GM23338 (cell line): ENCODE results near the gene KRTCAP2. TPM values are rescaled to one million over a fixed set of nuclear protein-coding genes. Genes with fewer than 3 reads are reported as not detected.

Experiments used
- ATAC-seq: fragments of 200-7000 bp; cut with Tn5 transposase; 3 replicates; pipeline ENCODE4 v1.9.1; 2020
- DNase-seq: peaks from one replicate; pipeline ENCODE4 v3.0.0-alpha.2; 2015; ENCODE audit warnings: low spot score
- H2AFZ ChIP-seq: fragments of 200-600 bp; sonication (generic); 2 replicates; pipeline ENCODE4 v1.8.0; 2016; ENCODE audit warnings: antibody characterized with exemption, mild to moderate bottlenecking, moderate library complexity
- H3F3A ChIP-seq: fragments of 200-600 bp; sonication (generic); replicated peaks from 2 replicates; pipeline ENCODE4 v1.8.0; 2017; ENCODE audit warnings: antibody characterized with exemption, mixed run types, low read depth
- H3K27ac ChIP-seq: fragments of 200-600 bp; sonication (generic); 2 replicates; pipeline ENCODE4 v1.6.1; 2016; ENCODE audit warnings: low read depth
- H3K27me3 ChIP-seq: fragments of 200-600 bp; sonication (generic); 2 replicates; pipeline ENCODE4 v1.8.0; 2016; ENCODE audit warnings: mild to moderate bottlenecking, mixed run types, moderate library complexity; ENCODE audit not compliant: insufficient read depth
- H3K36me3 ChIP-seq: fragments of 200-600 bp; sonication (generic); 2 replicates; pipeline ENCODE4 v1.8.0; 2016; ENCODE audit warnings: mild to moderate bottlenecking; ENCODE audit not compliant: insufficient read depth
- H3K4me1 ChIP-seq: fragments of 200-600 bp; sonication (generic); 2 replicates; pipeline ENCODE4 v1.8.0; 2016; ENCODE audit warnings: mild to moderate bottlenecking, moderate library complexity; ENCODE audit not compliant: insufficient read depth
- H3K4me2 ChIP-seq: fragments of 200-600 bp; sonication (generic); 2 replicates; pipeline ENCODE4 v1.7.1; 2017; ENCODE audit warnings: mixed run types
- H3K4me3 ChIP-seq: fragments of 200-600 bp; sonication (generic); 2 replicates; pipeline ENCODE4 v1.6.1; 2016; ENCODE audit warnings: mixed run types
- H3K79me2 ChIP-seq: fragments of 200-600 bp; sonication (generic); replicated peaks from 2 replicates; pipeline ENCODE4 v1.8.0; 2017; ENCODE audit warnings: mild to moderate bottlenecking; ENCODE audit not compliant: insufficient read depth
- H3K9me2 ChIP-seq: fragments of 200-600 bp; sonication (generic); 2 replicates; pipeline ENCODE4 v1.8.0; 2017; ENCODE audit not compliant: insufficient read depth
- H4K20me1 ChIP-seq: fragments of 200-600 bp; sonication (generic); replicated peaks from 2 replicates; pipeline ENCODE4 v1.8.0; 2017; ENCODE audit warnings: mild to moderate bottlenecking; ENCODE audit not compliant: insufficient read depth
- H3K27ac Mint-ChIP-seq: 2 replicates; pipeline ENCODE4 v1.8.0; 2020; ENCODE audit warnings: inconsistent platforms, mild to moderate bottlenecking, moderate library complexity, mixed read lengths
- H3K27me3 Mint-ChIP-seq: 3 replicates; pipeline ENCODE4 v1.8.0; 2022; ENCODE audit warnings: low read depth, mild to moderate bottlenecking, moderate library complexity, mixed read lengths, inconsistent platforms; ENCODE audit not compliant: insufficient read depth, poor library complexity
- H3K36me3 Mint-ChIP-seq: 3 replicates; pipeline ENCODE4 v1.8.0; 2021; ENCODE audit warnings: low read depth, mild to moderate bottlenecking, inconsistent platforms, moderate library complexity, mixed read lengths
- H3K4me1 Mint-ChIP-seq: 3 replicates; pipeline ENCODE4 v1.8.0; 2020; ENCODE audit warnings: mild to moderate bottlenecking, inconsistent platforms, mixed read lengths
- H3K4me3 Mint-ChIP-seq: 3 replicates; pipeline ENCODE4 v1.8.0; 2021; ENCODE audit warnings: moderate library complexity, mild to moderate bottlenecking, inconsistent platforms, mixed read lengths
- H3K9me3 Mint-ChIP-seq: 3 replicates; pipeline ENCODE4 v1.8.0; 2020; ENCODE audit warnings: moderate library complexity, mild to moderate bottlenecking, inconsistent platforms, mixed read lengths
- CREB1 ChIP-seq: fragments of 250-450 bp; sonication (Bioruptor Pico); IDR thresholded peaks from 2 replicates; pipeline ENCODE4 v1.5.0; 2020; ENCODE audit warnings: low read depth, mild to moderate bottlenecking, moderate library complexity
- EZH2 ChIP-seq: fragments of 200-600 bp; sonication (generic); IDR thresholded peaks from one replicate; pipeline ENCODE4 v1.8.0; 2017; ENCODE audit warnings: antibody characterized with exemption, mild to moderate bottlenecking, low read depth; ENCODE audit not compliant: unreplicated experiment
- EZH2phosphoT487 ChIP-seq: fragments of 200-600 bp; sonication (generic); IDR thresholded peaks from one replicate; pipeline ENCODE4 v1.8.1; 2018; ENCODE audit warnings: antibody characterized with exemption; ENCODE audit not compliant: unreplicated experiment
- JUNB ChIP-seq: IDR thresholded peaks from one replicate; pipeline ENCODE4 v1.6.1; 2016; ENCODE audit warnings: antibody characterized with exemption; ENCODE audit not compliant: unreplicated experiment
- NANOG ChIP-seq: IDR thresholded peaks from 2 replicates; pipeline ENCODE4 v1.6.1; 2016; ENCODE audit warnings: antibody characterized with exemption, borderline replicate concordance
- POLR2AphosphoS5 ChIP-seq: IDR thresholded peaks from 2 replicates; pipeline ENCODE4 v1.6.1; 2016; ENCODE audit warnings: antibody characterized with exemption, low read depth
- STAT1 ChIP-seq: IDR thresholded peaks from one replicate; pipeline ENCODE4 v1.6.1; 2016; ENCODE audit warnings: antibody characterized with exemption; ENCODE audit not compliant: unreplicated experiment
- ZNF114 ChIP-seq: fragments of 250-450 bp; sonication (Bioruptor Pico); IDR thresholded peaks from 2 replicates; pipeline ENCODE4 v1.5.0; 2020; ENCODE audit warnings: mild to moderate bottlenecking, moderate library complexity
- ZNF331 ChIP-seq: fragments of 250-450 bp; sonication (Bioruptor Pico); IDR thresholded peaks from 2 replicates; pipeline ENCODE4 v1.5.0; 2020; ENCODE audit warnings: low read depth, mild to moderate bottlenecking, moderate library complexity
- polyA plus RNA-seq: library from polyadenylated mRNA; unstranded; fragments of >200 nt; fragmentation: Nextera tagmentation; extraction: Ambion mirVana; gene quantifications from 2 replicates; pipeline ENCODE4 v1.2.1, GENCODE V29; 2016
- total RNA-seq: library from RNA; depleted of rRNA; stranded (reverse); fragments of >200 nt; shearing (Covaris generic); gene quantifications from 2 replicates; pipeline ENCODE4 v1.2.3, GENCODE V29; 2014
- TF ChIP-seq, protein P1 (sequence below), 2 experiments: fragments of 200-600 bp in 1 of 2; sonication (generic) in 1 of 2; conservative IDR thresholded peaks; 2 replicates each; pipeline versions ENCODE4 v1.5.1 to v1.6.1; 2016 to 2017; ENCODE audit warnings: antibody characterized with exemption in 2 of 2, low read depth in 2 of 2, mild to moderate bottlenecking in 2 of 2, moderate library complexity in 1 of 2
- TF ChIP-seq, protein P2 (sequence below): IDR thresholded peaks from one replicate; pipeline ENCODE4 v1.6.1; 2018; ENCODE audit warnings: antibody characterized with exemption; ENCODE audit not compliant: unreplicated experiment
- TF ChIP-seq, protein P3 (sequence below): fragments of 250-450 bp; sonication (Bioruptor Pico); IDR thresholded peaks from 2 replicates; pipeline ENCODE4 v1.5.0; 2020; ENCODE audit warnings: mild to moderate bottlenecking, moderate library complexity
- TF ChIP-seq, protein P4 (sequence below): IDR thresholded peaks from 2 replicates; pipeline ENCODE4 v1.6.1; 2016; ENCODE audit warnings: antibody characterized with exemption

Gene KRTCAP2
- total and polyA plus RNA-seq, 2 experiments from 2014 or later, result 106 to 579 TPM

DNA sequence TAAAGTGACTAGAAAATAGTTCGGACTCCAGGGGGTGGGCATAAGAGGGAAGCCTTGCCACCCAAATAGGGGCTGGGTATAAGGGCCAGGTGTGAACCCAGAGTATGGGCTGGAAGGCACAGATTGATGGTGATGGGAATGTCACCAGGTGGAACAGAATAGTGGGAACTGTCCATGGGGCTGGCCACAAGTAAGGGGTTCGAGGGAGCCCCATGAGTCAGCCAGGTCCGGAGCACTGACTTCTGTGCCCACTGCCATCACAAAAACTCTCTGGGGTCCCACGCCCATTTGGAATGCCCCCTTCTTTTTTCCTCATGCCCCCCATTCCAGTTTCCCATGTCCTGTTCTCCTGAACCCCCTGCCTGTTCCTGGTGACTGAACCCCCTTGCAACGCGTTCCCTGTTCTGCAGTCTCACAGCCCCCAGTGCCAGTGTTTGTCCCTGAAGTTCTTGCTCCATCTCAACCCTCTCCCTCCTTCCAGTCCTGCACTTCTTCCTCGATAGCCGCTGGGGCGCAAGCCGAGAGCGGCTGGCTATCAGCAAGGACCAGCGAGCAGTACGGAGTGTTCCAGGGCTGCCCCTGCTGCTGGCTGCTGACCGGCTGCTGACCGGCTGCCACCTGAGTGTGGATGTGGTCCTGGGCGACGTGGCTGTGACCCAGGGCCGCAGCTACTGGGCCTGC is 8.4 kb upstream of the KRTCAP2 start:
- H3K27ac Mint-ChIP-seq, result no peak overlapping the region
- peaks cover 20% of the 10 kb centered on the region; the same call in 1 of the 2 replicates for H3K36me3 ChIP-seq
- no peaks in the 10 kb centered on the region for H3K79me2 ChIP-seq

More for the DNA sequence above, 8.4 kb upstream of the KRTCAP2 start:
- Histone ChIP-seq H3K27me3 (no peaks in the 10 kb centered on the region), H3F3A (no peaks in the 10 kb centered on the region), H3K4me3 (no peak overlapping the region), H2AFZ (no peak overlapping the region), H3K9me2 (no peaks in the 10 kb centered on the region), H4K20me1 (no peaks in the 10 kb centered on the region), H3K27ac (no peak overlapping the region), H3K4me2 (no peak overlapping the region), H3K4me1 (peaks cover 14% of the 10 kb centered on the region; the same call in 1 of the 2 replicates)
- no peak for TF ChIP-seq ZNF114
- TF ChIP-seq STAT1, result no peak
- TF ChIP-seq, protein P1, sequence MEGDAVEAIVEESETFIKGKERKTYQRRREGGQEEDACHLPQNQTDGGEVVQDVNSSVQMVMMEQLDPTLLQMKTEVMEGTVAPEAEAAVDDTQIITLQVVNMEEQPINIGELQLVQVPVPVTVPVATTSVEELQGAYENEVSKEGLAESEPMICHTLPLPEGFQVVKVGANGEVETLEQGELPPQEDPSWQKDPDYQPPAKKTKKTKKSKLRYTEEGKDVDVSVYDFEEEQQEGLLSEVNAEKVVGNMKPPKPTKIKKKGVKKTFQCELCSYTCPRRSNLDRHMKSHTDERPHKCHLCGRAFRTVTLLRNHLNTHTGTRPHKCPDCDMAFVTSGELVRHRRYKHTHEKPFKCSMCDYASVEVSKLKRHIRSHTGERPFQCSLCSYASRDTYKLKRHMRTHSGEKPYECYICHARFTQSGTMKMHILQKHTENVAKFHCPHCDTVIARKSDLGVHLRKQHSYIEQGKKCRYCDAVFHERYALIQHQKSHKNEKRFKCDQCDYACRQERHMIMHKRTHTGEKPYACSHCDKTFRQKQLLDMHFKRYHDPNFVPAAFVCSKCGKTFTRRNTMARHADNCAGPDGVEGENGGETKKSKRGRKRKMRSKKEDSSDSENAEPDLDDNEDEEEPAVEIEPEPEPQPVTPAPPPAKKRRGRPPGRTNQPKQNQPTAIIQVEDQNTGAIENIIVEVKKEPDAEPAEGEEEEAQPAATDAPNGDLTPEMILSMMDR (conservative IDR thresholded peaks at IDR 0.05; ENCODE audit: low read depth in 2 of 2), result no peak
- TF ChIP-seq POLR2AphosphoS5, result no peak
- no peak for TF ChIP-seq ZNF331 (CRISPR knock-in tag)
- no peak for TF ChIP-seq CREB1 (CRISPR knock-in tag)
- no peak for TF ChIP-seq NANOG
- no peak for TF ChIP-seq JUNB
- TF ChIP-seq, protein P2, sequence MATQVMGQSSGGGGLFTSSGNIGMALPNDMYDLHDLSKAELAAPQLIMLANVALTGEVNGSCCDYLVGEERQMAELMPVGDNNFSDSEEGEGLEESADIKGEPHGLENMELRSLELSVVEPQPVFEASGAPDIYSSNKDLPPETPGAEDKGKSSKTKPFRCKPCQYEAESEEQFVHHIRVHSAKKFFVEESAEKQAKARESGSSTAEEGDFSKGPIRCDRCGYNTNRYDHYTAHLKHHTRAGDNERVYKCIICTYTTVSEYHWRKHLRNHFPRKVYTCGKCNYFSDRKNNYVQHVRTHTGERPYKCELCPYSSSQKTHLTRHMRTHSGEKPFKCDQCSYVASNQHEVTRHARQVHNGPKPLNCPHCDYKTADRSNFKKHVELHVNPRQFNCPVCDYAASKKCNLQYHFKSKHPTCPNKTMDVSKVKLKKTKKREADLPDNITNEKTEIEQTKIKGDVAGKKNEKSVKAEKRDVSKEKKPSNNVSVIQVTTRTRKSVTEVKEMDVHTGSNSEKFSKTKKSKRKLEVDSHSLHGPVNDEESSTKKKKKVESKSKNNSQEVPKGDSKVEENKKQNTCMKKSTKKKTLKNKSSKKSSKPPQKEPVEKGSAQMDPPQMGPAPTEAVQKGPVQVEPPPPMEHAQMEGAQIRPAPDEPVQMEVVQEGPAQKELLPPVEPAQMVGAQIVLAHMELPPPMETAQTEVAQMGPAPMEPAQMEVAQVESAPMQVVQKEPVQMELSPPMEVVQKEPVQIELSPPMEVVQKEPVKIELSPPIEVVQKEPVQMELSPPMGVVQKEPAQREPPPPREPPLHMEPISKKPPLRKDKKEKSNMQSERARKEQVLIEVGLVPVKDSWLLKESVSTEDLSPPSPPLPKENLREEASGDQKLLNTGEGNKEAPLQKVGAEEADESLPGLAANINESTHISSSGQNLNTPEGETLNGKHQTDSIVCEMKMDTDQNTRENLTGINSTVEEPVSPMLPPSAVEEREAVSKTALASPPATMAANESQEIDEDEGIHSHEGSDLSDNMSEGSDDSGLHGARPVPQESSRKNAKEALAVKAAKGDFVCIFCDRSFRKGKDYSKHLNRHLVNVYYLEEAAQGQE, result no peak
- TF ChIP-seq EZH2phosphoT487, result no peak
- TF ChIP-seq, protein P3, sequence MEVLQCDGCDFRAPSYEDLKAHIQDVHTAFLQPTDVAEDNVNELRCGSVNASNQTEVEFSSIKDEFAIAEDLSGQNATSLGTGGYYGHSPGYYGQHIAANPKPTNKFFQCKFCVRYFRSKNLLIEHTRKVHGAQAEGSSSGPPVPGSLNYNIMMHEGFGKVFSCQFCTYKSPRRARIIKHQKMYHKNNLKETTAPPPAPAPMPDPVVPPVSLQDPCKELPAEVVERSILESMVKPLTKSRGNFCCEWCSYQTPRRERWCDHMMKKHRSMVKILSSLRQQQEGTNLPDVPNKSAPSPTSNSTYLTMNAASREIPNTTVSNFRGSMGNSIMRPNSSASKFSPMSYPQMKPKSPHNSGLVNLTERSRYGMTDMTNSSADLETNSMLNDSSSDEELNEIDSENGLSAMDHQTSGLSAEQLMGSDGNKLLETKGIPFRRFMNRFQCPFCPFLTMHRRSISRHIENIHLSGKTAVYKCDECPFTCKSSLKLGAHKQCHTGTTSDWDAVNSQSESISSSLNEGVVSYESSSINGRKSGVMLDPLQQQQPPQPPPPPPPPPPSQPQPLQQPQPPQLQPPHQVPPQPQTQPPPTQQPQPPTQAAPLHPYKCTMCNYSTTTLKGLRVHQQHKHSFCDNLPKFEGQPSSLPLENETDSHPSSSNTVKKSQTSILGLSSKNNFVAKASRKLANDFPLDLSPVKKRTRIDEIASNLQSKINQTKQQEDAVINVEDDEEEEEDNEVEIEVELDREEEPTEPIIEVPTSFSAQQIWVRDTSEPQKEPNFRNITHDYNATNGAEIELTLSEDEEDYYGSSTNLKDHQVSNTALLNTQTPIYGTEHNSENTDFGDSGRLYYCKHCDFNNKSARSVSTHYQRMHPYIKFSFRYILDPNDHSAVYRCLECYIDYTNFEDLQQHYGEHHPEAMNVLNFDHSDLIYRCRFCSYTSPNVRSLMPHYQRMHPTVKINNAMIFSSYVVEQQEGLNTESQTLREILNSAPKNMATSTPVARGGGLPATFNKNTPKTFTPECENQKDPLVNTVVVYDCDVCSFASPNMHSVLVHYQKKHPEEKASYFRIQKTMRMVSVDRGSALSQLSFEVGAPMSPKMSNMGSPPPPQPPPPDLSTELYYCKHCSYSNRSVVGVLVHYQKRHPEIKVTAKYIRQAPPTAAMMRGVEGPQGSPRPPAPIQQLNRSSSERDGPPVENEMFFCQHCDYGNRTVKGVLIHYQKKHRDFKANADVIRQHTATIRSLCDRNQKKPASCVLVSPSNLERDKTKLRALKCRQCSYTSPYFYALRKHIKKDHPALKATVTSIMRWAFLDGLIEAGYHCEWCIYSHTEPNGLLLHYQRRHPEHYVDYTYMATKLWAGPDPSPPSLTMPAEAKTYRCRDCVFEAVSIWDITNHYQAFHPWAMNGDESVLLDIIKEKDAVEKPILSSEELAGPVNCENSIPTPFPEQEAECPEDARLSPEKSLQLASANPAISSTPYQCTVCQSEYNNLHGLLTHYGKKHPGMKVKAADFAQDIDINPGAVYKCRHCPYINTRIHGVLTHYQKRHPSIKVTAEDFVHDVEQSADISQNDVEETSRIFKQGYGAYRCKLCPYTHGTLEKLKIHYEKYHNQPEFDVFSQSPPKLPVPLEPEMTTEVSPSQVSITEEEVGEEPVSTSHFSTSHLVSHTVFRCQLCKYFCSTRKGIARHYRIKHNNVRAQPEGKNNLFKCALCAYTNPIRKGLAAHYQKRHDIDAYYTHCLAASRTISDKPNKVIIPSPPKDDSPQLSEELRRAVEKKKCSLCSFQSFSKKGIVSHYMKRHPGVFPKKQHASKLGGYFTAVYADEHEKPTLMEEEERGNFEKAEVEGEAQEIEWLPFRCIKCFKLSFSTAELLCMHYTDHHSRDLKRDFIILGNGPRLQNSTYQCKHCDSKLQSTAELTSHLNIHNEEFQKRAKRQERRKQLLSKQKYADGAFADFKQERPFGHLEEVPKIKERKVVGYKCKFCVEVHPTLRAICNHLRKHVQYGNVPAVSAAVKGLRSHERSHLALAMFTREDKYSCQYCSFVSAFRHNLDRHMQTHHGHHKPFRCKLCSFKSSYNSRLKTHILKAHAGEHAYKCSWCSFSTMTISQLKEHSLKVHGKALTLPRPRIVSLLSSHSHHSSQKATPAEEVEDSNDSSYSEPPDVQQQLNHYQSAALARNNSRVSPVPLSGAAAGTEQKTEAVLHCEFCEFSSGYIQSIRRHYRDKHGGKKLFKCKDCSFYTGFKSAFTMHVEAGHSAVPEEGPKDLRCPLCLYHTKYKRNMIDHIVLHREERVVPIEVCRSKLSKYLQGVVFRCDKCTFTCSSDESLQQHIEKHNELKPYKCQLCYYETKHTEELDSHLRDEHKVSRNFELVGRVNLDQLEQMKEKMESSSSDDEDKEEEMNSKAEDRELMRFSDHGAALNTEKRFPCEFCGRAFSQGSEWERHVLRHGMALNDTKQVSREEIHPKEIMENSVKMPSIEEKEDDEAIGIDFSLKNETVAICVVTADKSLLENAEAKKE, result no peak
- no peak for TF ChIP-seq EZH2
- TF ChIP-seq, protein P4, sequence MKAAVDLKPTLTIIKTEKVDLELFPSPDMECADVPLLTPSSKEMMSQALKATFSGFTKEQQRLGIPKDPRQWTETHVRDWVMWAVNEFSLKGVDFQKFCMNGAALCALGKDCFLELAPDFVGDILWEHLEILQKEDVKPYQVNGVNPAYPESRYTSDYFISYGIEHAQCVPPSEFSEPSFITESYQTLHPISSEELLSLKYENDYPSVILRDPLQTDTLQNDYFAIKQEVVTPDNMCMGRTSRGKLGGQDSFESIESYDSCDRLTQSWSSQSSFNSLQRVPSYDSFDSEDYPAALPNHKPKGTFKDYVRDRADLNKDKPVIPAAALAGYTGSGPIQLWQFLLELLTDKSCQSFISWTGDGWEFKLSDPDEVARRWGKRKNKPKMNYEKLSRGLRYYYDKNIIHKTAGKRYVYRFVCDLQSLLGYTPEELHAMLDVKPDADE, result no peak
- peaks cover 10% of the 10 kb centered on the region for H3K27me3 Mint-ChIP-seq
- no peak overlapping the region for H3K4me3 Mint-ChIP-seq
- no peak for DNase-seq
- no peaks in the 10 kb centered on the region for H3K9me3 Mint-ChIP-seq
- H3K4me1 Mint-ChIP-seq, result peaks cover 18% of the 10 kb centered on the region
- H3K36me3 Mint-ChIP-seq, result peaks cover 54% of the 10 kb centered on the region
- no peak for ATAC-seq
